Stimulated activated CD8-positive, alpha-beta memory T cell treated with anti-CD3 and anti-CD28 coated beads, Interleukin-7, amount 100 ng/mL, for 4 hours (primary cell): Measurements from ENCODE around the gene EDIL3.
"Not testable (repeated sequence)": the region's sequence is repeated elsewhere in the genome, so short reads cannot be mapped to it uniquely, and the experiment has no call there.

Source experiments
- DNase-seq, 2 donors: peaks; one replicate each; pipeline ENCODE4 v3.0.0-alpha.2; 2020; ENCODE audit warnings: low read depth in 2 of 2

Gene EDIL3

DNA sequence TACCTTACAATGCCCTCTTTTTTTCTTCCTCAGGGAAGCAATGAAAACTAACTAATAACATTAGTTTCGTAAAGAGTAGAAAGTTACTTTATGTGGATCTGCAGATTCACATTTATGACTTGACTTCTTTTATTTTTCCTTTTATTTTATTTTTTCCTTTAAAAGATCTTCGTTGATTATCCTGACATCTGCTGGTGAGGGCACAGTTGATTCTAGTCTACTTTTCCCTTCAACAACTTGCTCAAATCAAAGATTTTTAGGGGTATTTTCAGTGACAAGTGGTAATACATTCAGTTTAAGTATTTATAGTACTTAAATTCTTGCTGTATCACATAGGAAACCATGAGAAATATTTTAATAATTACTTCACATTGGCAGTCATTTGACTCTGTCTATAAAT lies 4.9 kb downstream of the EDIL3 start:
- no peak for DNase-seq

DNA sequence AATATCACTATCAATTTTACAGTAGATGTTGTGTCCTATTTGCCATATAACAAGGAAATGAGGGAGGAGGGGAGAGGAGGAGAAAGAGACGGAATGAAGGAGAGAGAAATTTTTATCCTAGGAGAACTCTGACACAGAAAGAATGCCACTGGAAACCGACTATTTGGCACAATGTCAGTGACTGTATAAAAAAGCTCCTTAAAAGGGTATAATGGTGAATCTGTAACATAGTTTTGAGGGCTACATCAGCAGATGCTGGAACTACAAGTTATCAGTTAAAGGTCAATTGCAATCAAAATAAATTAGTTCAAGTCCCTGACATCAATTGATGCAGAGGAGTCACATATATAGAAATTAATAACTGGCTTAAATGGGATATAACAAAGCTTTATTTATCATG lies 5.7 kb downstream of the EDIL3 start:
- no peak for DNase-seq

DNA sequence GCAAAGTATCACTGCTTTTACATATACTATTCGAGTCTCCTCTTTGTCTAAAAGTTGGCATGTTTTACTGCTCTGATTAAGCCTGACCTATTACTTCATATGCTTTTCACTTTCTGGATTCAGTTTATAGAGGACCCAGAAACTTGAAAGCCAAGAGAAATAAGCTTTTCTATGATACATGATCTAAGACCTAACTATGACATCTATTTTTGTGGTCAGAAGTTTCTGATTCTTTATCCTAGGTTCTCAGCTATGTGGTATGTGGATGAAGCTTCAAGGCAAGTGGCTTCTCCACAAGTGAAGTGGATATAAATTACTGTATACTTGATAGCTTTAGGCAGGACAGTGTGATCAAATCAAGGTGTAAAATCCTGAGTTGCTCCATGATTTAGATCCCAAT lies 6.3 kb downstream of the EDIL3 start:
- DNase-seq = no peak

DNA sequence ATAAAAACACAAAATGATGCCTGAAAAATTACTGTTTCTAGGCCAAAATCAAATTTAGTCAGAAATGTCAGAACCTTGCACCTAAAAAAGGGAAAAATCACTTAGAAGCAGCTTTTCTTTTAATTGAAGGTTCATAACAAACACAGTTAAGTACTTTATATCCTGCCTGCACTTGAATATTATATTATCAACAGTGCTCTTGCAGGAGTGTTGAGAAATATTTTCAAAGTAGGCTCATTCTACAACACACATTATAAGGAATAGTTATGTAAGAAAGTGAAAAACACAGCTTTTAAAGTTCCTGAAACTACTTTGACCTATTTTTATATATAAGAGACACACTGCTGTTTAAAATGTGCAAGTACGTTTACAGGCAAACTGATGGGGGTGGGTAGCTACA lies 8.3 kb downstream of the EDIL3 start:
- DNase-seq = no peak

DNA sequence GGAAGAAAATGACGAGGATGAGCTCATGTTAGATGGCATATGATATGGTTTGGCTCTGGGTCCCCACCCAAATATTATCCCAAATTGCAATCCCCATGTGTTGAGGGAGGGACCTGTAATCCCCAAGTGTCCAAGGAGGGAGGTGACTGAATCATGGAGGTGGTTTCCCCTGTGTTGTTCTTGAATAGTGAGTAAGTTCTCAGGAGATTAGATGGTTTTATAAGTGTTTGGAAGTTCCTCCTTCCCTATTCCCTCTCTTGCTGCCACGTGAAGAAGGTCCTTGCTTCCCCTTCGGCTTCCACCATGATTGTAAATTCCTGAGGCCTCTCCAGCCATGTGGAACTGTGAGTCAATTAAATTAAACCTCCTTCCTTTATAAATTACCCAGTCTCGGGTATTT lies 10.1 kb downstream of the EDIL3 start:
- no peak for DNase-seq

- no peak for DNase-seq
Measured at GRCh38 chr5:84373506-84373905, 11.2 kb downstream of the EDIL3 start.

- no peak for DNase-seq
Measured at GRCh38 chr5:84372066-84372695, 12.5 kb downstream of the EDIL3 start.

- DNase-seq = no peak
Measured at GRCh38 chr5:84370176-84370575, 14.5 kb downstream of the EDIL3 start.

GRCh38 chr5:84364043-84364442 lies 20.6 kb downstream of the EDIL3 start:
- DNase-seq = no peak

- no peak for DNase-seq
Measured at GRCh38 chr5:84362061-84362720, 22.5 kb downstream of the EDIL3 start.

GRCh38 chr5:84361572-84361971 lies 23.1 kb downstream of the EDIL3 start:
- no peak for DNase-seq

GRCh38 chr5:84360056-84360455 lies 24.6 kb downstream of the EDIL3 start:
- DNase-seq = no peak

DNA sequence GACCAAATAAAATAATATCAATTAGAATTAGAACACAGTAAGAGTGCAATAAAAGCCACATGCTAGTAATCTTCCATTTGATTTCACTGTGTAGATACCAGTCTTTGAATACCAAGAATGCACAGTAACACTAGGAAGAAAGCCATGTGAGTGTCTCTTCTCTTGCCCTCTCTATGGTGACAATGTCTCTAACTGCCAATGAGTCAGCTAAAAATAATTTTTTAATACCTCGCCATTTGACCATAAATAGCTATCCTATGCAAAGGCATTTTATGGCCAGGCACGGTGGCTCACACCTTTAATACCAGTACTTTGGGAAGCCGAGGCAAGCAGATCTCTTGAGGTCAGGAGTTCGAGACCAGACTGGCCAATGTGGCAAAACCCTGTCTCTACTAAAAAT lies 30.6 kb downstream of the EDIL3 start:
- DNase-seq = no peak

GRCh38 chr5:84344788-84345187 lies 39.9 kb downstream of the EDIL3 start:
- DNase-seq = no peak

DNA sequence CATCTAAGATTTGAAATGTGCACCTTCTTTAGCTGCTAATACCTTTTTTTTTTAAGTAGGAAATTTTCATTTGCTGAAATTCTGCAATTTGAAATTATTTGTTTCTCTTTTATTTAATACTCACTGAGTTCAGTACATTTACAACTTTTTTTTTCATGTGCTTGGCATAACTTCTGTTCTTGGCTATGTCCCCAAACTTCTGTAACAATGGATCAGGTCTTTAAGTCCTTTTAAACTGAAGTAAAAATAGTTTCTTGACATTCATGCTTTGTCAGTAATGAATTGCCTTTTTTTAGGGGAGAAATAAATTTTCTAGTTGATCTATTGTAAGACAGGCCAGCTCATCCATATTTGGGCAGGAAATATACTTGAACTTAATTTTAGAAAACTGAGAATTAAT lies 41.5 kb downstream of the EDIL3 start:
- no peak for DNase-seq

DNA sequence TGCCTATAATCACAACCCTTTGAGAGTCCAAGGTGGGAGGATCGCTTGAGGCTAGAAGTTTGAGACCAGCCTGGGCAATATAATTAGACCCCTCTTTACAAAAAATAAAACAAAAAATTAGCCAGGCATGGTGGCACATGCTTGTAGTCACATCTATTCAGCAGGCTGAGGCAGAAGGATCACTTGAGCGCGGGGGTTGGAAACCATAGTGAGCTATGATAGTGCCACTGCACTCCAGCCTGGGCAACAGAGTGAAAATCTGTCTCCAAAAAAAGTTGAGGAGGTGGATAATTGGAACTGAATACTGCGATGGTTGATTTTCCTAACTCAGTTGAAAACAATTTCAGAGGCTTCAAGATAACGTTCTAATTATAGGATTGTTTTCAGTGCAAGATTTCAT lies 52.6 kb downstream of the EDIL3 start:
- no peak for DNase-seq

GRCh38 chr5:84327591-84327990 lies 57.1 kb downstream of the EDIL3 start:
- no peak for DNase-seq

DNA sequence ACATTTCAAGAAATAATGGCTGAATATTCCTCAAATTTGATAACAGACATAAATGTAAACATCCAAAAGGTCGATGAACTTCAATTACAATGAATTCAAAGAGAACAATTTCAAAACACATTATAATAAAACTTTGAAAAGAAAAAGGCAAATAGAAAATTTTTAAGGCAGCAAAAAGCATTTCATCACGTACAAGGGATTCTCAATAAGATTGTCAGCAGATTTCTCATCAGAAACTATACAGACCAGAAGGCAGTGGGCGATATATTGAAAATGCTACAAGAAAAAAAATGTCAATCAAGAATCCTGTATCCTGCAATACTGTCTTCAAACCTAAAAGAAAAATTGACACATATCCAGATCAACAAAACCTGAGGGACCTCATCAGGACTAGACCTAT lies 62.0 kb downstream of the EDIL3 start:
- DNase-seq = no peak

GRCh38 chr5:84317826-84318225 lies 66.9 kb downstream of the EDIL3 start:
- DNase-seq = not testable (repeated sequence)

GRCh38 chr5:84312280-84312679 lies 72.4 kb downstream of the EDIL3 start:
- not testable (repeated sequence) for DNase-seq

DNA sequence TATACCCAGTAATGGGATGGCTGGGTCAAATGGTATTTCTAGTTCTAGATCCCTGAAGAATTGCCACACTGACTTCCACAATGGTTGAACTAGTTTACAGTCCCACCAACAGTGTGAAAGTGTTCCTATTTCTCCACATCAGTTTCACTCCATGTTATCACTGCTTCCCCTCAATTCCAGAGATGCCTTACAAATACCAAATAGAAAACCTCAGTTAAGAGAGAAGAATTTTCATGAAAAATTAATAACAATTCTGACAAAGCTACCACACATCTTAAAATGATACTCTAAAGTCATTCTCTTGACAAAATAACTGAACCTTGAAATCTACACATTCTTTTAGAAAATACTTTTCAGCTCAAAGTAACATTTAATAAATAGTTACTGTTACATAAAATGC lies 74.8 kb downstream of the EDIL3 start:
- not testable (repeated sequence) for DNase-seq

- no peak for DNase-seq
Measured at GRCh38 chr5:84306601-84307000, 78.1 kb downstream of the EDIL3 start.

DNA sequence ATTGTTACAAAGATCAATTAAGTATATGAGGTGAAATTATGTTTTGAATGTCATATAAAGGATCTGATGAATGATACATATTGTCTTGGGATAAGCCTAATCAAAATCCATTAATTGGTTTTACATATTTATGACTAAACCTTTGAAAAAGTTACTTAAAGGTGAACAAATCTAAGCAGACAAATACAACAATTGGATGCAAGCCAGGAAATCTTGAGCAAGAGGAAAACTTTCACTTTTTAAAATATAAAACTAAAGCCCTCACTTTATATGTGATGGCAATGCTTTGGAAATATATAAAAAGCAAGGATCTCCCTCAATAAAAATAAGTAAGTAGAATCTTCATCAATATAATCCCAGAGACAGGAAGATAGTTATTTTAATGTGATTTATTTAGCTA lies 80.1 kb downstream of the EDIL3 start:
- DNase-seq = no peak

- DNase-seq = no peak
Measured at GRCh38 chr5:84303315-84303714, 81.4 kb downstream of the EDIL3 start.
